Myocyte (in vitro differentiated cells): Measurements from ENCODE around the gene SCIN. TPM values are rescaled to one million over a fixed set of nuclear protein-coding genes. Genes with fewer than 3 reads are reported as not detected.

Source experiments
- total RNA-seq: library from RNA; depleted of rRNA; stranded (reverse); fragments of >200 nt; gene quantifications from 2 replicates; pipeline ENCODE4 v1.2.3, GENCODE V29; 2014

SCIN gene
- total RNA-seq, 1 donor from 2014 or later: 1.7 TPM

Other genes starting within 250 kb of the SCIN start
- gene VWDE, start 166.9 kb upstream of the SCIN start, total RNA-seq: not detected in 2 replicates
- 19.2 and 38.4 TPM in 2 replicates for gene ARL4A, start 116.9 kb downstream of the SCIN start, total RNA-seq